ENCODE measurements around the gene TACO1.

- no peak for TF ChIP-seq PATZ1 (tag by site-specific recombination; IDR thresholded peaks at IDR 0.05)
- TF ChIP-seq ZBTB10 (tag by site-specific recombination; IDR thresholded peaks at IDR 0.05): no peak
- TF ChIP-seq CTCF (tag by site-specific recombination; IDR thresholded peaks at IDR 0.05): no peak
- no peak for TF ChIP-seq SP7 (tag by site-specific recombination; IDR thresholded peaks at IDR 0.05)
- TF ChIP-seq ZNF660 (tag by site-specific recombination; IDR thresholded peaks at IDR 0.05): no peak
- TF ChIP-seq ZNF544 (tag by site-specific recombination; IDR thresholded peaks at IDR 0.05): no peak
- no peak for TF ChIP-seq ZNF24 (tag by site-specific recombination; IDR thresholded peaks at IDR 0.05)
- no peak for TF ChIP-seq ZNF529 (tag by site-specific recombination; IDR thresholded peaks at IDR 0.05; ENCODE audit: insufficient replicate concordance)
- no peak for TF ChIP-seq ZBTB26 (tag by site-specific recombination; optimal IDR thresholded peaks at IDR 0.05)
- TF ChIP-seq REST (tag by site-specific recombination; IDR thresholded peaks at IDR 0.05): no peak
- no peak for TF ChIP-seq ZNF10 (tag by site-specific recombination; IDR thresholded peaks at IDR 0.05)
Measured at GRCh38 chr17:63610854-63611253, 10.2 kb downstream of the TACO1 start.
